Measurements from ENCODE around the gene PCDHGC3. TPM values are rescaled to one million over a fixed set of nuclear protein-coding genes. Genes with fewer than 3 reads are reported as not detected.
A peak's percentile ranks its signal among the peaks of the same experiment; 100 is the strongest.

PCDHGC3 gene
- total and polyA plus RNA-seq, 9 of the 15 experiments (the other 6 are each of a cell fraction or from before 2014, with no cell fraction given) = 0.07 TPM; not detected in 8

DNA sequence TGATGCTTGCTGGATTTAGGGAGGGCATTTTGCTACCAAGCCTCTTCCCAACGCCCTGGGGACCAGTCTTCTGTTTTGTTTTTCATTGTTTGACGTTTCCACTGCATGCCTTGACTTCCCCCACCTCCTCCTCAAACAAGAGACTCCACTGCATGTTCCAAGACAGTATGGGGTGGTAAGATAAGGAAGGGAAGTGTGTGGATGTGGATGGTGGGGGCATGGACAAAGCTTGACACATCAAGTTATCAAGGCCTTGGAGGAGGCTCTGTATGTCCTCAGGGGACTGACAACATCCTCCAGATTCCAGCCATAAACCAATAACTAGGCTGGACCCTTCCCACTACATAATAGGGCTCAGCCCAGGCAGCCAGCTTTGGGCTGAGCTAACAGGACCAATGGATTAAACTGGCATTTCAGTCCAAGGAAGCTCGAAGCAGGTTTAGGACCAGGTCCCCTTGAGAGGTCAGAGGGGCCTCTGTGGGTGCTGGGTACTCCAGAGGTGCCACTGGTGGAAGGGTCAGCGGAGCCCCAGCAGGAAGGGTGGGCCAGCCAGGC is 36.1 kb downstream of the PCDHGC3 start (continued):
- TF ChIP-seq E2F6 (IDR thresholded peaks at IDR 0.05; ENCODE audit: borderline replicate concordance in 1 of 2, extremely low read depth in 1 of 2, insufficient read depth in 1 of 2, insufficient read length in 1 of 2, low read depth in 1 of 2, low read length in 1 of 2, poor library complexity in 1 of 2, severe bottlenecking in 1 of 2) (no peak), ETV5 (CRISPR knock-in tag; IDR thresholded peaks at IDR 0.05; ENCODE audit: low read depth) (no peak)

DNA sequence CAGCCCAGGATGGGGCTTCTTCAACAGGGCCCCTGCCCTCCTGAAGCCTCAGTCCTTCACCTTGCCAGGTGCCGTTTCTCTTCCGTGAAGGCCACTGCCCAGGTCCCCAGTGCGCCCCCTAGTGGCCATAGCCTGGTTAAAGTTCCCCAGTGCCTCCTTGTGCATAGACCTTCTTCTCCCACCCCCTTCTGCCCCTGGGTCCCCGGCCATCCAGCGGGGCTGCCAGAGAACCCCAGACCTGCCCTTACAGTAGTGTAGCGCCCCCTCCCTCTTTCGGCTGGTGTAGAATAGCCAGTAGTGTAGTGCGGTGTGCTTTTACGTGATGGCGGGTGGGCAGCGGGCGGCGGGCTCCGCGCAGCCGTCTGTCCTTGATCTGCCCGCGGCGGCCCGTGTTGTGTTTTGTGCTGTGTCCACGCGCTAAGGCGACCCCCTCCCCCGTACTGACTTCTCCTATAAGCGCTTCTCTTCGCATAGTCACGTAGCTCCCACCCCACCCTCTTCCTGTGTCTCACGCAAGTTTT is 36.7 kb downstream of the PCDHGC3 start:
- Histone ChIP-seq H2AFZ (ENCODE audit: low read depth, low read length) (no peak overlapping the region; the same call in 1 of the 2 replicates), H3K4me3 (no peak overlapping the region), H3K27me3 (ENCODE audit: control insufficient read depth in 2 of 2, insufficient read depth in 2 of 2, low read length in 2 of 2) (peaks cover 0 to 7% of the 10 kb centered on the region in 2 experiments; a peak in 1 of 5 replicates), H3K9me3 (replicated peaks; ENCODE audit: control insufficient read depth, insufficient read depth, low read depth, low read length) (no peaks in the 10 kb centered on the region), H3K9me1 (ENCODE audit: control insufficient read depth, insufficient read depth, low read length) (peaks cover 8% of the 10 kb centered on the region), H3K36me3 (ENCODE audit: control insufficient read depth, insufficient read depth, low read length) (peaks cover 44% of the 10 kb centered on the region), H3K9ac (ENCODE audit: insufficient read depth in 1 of 2, low read depth in 2 of 2, low read length in 2 of 2) (0 out of 4 replicates have a peak overlapping the region, but pooled peaks of 1 of the 2 experiments have one; percentile 4), H3K79me2 (ENCODE audit: control insufficient read depth, insufficient read depth, low read length) (no peaks in the 10 kb centered on the region), H3K27ac (ENCODE audit: extremely low read depth, low read depth, low read length) (no peak overlapping the region), H3K4me2 (ENCODE audit: insufficient read depth, low read length) (no peak overlapping the region), H4K20me1 (replicated peaks; ENCODE audit: control insufficient read depth, insufficient read depth, low read length) (no peaks in the 10 kb centered on the region), H3K4me1 (replicated peaks in 1 of 2; ENCODE audit: control insufficient read depth in 2 of 2, insufficient read depth in 2 of 2, low read length in 2 of 2) (peaks cover 5 to 17% of the 10 kb centered on the region in 2 experiments; a peak in 3 of 5 replicates)
- DNase-seq (ENCODE audit: extremely low read depth in 1 of 4, low spot score in 3 of 4) = peak; percentile 85 to 89 (median 87)
- CTCF ChIA-PET (ENCODE audit: low intra/inter-chr PET ratio) = interaction anchor here (0.5 to 1.1 kb wide), 4 partner anchors 12 to 186 kb away, joined by 3 to 5 read pairs (median 3); partner anchors contain the start of genes PCDHGB1 and PCDHGB2
- 66% methylated on average over 23 of the region's 28 CpGs for WGBS (ENCODE audit: insufficient coverage, low coverage, missing lambda C conversion rate)
- BruUV-seq (replicated peaks) = no TSS peak
- intact Hi-C loops (cut with micrococcal nuclease) = loop anchor here (5.0 to 10.0 kb wide), 3 partner anchors 90 to 278 kb away; partner anchors contain the start of genes PCDHGA11 and PCDHGA3
- POLR2A ChIA-PET = interaction anchor here (1.1 to 1.4 kb wide), 2 partner anchors 9 to 105 kb away, joined by 3 read pairs; no protein-coding TSS in a partner anchor
- peak; percentile 86 for ATAC-seq
- in situ Hi-C loops (cut with MboI) = no loop called here
- FAIRE-seq = peak; percentile 44
- TF ChIP-seq CBFA2T2 (conservative IDR thresholded peaks at IDR 0.05) (no peak), USF2 (CRISPR knock-in tag; IDR thresholded peaks at IDR 0.05) (no peak), ZNF75A (CRISPR knock-in tag; IDR thresholded peaks at IDR 0.05) (no peak), SMARCA5 (IDR thresholded peaks at IDR 0.05) (no peak), ZNF324 (CRISPR knock-in tag; IDR thresholded peaks at IDR 0.05) (no peak), ZNF282 (CRISPR knock-in tag; IDR thresholded peaks at IDR 0.05) (0 out of 2 replicates have a peak, but pooled peaks have one; percentile 46), ZNF197 (CRISPR knock-in tag; IDR thresholded peaks at IDR 0.05; ENCODE audit: low read depth) (no peak), CCNT2 (IDR thresholded peaks at IDR 0.05; ENCODE audit: borderline replicate concordance, extremely low read depth, insufficient read length, low read depth, low read length) (no peak), ZNF785 (CRISPR knock-in tag; IDR thresholded peaks at IDR 0.05) (no peak), SRSF3 (IDR thresholded peaks at IDR 0.05; ENCODE audit: insufficient read depth, low read length) (no peak), DNMT1 (IDR thresholded peaks at IDR 0.05) (no peak)
- TF ChIP-seq, protein P1, sequence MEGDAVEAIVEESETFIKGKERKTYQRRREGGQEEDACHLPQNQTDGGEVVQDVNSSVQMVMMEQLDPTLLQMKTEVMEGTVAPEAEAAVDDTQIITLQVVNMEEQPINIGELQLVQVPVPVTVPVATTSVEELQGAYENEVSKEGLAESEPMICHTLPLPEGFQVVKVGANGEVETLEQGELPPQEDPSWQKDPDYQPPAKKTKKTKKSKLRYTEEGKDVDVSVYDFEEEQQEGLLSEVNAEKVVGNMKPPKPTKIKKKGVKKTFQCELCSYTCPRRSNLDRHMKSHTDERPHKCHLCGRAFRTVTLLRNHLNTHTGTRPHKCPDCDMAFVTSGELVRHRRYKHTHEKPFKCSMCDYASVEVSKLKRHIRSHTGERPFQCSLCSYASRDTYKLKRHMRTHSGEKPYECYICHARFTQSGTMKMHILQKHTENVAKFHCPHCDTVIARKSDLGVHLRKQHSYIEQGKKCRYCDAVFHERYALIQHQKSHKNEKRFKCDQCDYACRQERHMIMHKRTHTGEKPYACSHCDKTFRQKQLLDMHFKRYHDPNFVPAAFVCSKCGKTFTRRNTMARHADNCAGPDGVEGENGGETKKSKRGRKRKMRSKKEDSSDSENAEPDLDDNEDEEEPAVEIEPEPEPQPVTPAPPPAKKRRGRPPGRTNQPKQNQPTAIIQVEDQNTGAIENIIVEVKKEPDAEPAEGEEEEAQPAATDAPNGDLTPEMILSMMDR (IDR thresholded peaks at IDR 0.05 in 2 of 3, conservative IDR thresholded peaks at IDR 0.05 in 1 of 3; ENCODE audit: insufficient read depth in 2 of 3, low read depth in 1 of 3, low read length in 3 of 3) = peak; percentile 75 to 85 (median 83)
